B cell (primary cell): ENCODE results near the gene UQCC3. TPM values are rescaled to one million over a fixed set of nuclear protein-coding genes. Genes with fewer than 3 reads are reported as not detected.

Experiments used
- ATAC-seq: fragments of 200-7000 bp; cut with Tn5 transposase; one replicate; pipeline ENCODE4 v1.10.0; 2021; ENCODE audit warnings: low read depth, mild to moderate bottlenecking, moderate number of reproducible peaks, moderate library complexity
- CTCF ChIA-PET: fragments of 350-600 bp; sonication (Branson Sonifier 250); formaldehyde crosslinking; loops from one replicate; lab custom pipeline; 2021; ENCODE audit warnings: antibody characterized with exemption, inconsistent platforms; lab: Charles Lee
- POLR2A ChIA-PET: fragments of 350-600 bp; sonication (Branson Sonifier 250); formaldehyde crosslinking; loops from one replicate; lab custom pipeline; 2021; ENCODE audit warnings: antibody characterized with exemption; lab: Charles Lee
- DNase-seq: peaks from one replicate; pipeline ENCODE4 v3.0.0; 2013
- H2AFZ ChIP-seq: 2 replicates; pipeline ENCODE4 v1.6.1; 2012; ENCODE audit warnings: mild to moderate bottlenecking, low read depth, low read length; ENCODE audit not compliant: insufficient read depth, poor library complexity, severe bottlenecking
- H3K27ac ChIP-seq, 2 donors: 1 replicate in 1 of 2; 2 replicates in 1 of 2; pipeline ENCODE4 v1.5.1; 2012 to 2013; ENCODE audit warnings: low read length in 2 of 2, mild to moderate bottlenecking in 2 of 2, moderate library complexity in 1 of 2
- H3K27me3 ChIP-seq, 4 experiments: fragments of 200-600 bp in 1 of 4; sonication (generic) in 1 of 4; replicated peaks in 1 of 4; 1 replicate in 2 of 4; 2 replicates in 2 of 4; pipeline versions ENCODE4 v1.6.1 to v1.7.0; 2013 to 2016; ENCODE audit warnings: low read length in 3 of 4, mild to moderate bottlenecking in 2 of 4, mixed read lengths in 1 of 4, moderate library complexity in 1 of 4; ENCODE audit not compliant: insufficient read depth in 4 of 4, control insufficient read depth in 3 of 4; ENCODE audit errors: control extremely low read depth in 1 of 4
- H3K36me3 ChIP-seq, 2 experiments: replicated peaks in 1 of 2; 1 replicate in 1 of 2; 2 replicates in 1 of 2; pipeline versions ENCODE4 v1.6.1 to v1.7.1; 2013; ENCODE audit warnings: low read length in 1 of 2; ENCODE audit not compliant: insufficient read depth in 2 of 2, control insufficient read depth in 1 of 2; ENCODE audit errors: control extremely low read depth in 1 of 2, extremely low read depth in 1 of 2
- H3K4me1 ChIP-seq, 2 donors: fragments of 200-600 bp in 1 of 2; sonication (generic) in 1 of 2; 1 replicate in 1 of 2; 2 replicates in 1 of 2; pipeline versions ENCODE4 v1.5.1 to v1.6.1; 2013 to 2017; ENCODE audit warnings: low read length in 2 of 2; ENCODE audit not compliant: control insufficient read depth in 2 of 2, insufficient read depth in 2 of 2
- H3K4me2 ChIP-seq: replicated peaks from 2 replicates; pipeline ENCODE3; 2012; ENCODE audit warnings: mild to moderate bottlenecking, low read depth, low read length; ENCODE audit not compliant: poor library complexity, severe bottlenecking
- H3K4me3 ChIP-seq, 5 experiments: fragments of 200-600 bp in 1 of 5; sonication (generic) in 1 of 5; 1 replicate in 3 of 5; 2 replicates in 2 of 5; pipeline versions ENCODE4 v1.5.1 to v1.7.0; 2011 to 2016; ENCODE audit warnings: low read length in 4 of 5, mild to moderate bottlenecking in 4 of 5, low read depth in 2 of 5, control low read depth in 1 of 5, moderate library complexity in 1 of 5; ENCODE audit not compliant: insufficient read depth in 1 of 5; ENCODE audit errors: control extremely low read depth in 1 of 5, extremely low read depth in 1 of 5
- H3K79me2 ChIP-seq: fragments of 200-600 bp; sonication (generic); one replicate; pipeline ENCODE4 v1.6.0; 2016; ENCODE audit warnings: low read length; ENCODE audit not compliant: control insufficient read depth, insufficient read depth
- H3K9ac ChIP-seq: fragments of 200-600 bp; sonication (generic); 2 replicates; pipeline ENCODE4 v1.6.1; 2017; ENCODE audit warnings: mild to moderate bottlenecking, low read length, moderate library complexity
- H3K9me3 ChIP-seq, 3 donors: one replicate each; pipeline versions ENCODE4 v1.6.1 to v1.7.1; 2013; ENCODE audit warnings: low read length in 2 of 3; ENCODE audit not compliant: control insufficient read depth in 2 of 3, insufficient read depth in 1 of 3; ENCODE audit errors: control extremely low read depth in 1 of 3
- H4K20me1 ChIP-seq: 2 replicates; pipeline ENCODE4 v1.6.0; 2012; ENCODE audit warnings: mild to moderate bottlenecking, low read length; ENCODE audit not compliant: insufficient read depth, control insufficient read depth, poor library complexity, severe bottlenecking
- H3K27ac Mint-ChIP-seq: one replicate; pipeline ENCODE4 v1.8.0; 2021; ENCODE audit warnings: mixed read lengths
- H3K27me3 Mint-ChIP-seq: one replicate; pipeline ENCODE4 v1.8.0; 2021; ENCODE audit warnings: mixed read lengths
- H3K4me1 Mint-ChIP-seq: one replicate; pipeline ENCODE4 v1.8.0; 2021; ENCODE audit warnings: mixed read lengths
- H3K4me3 Mint-ChIP-seq: one replicate; pipeline ENCODE4 v1.8.0; 2021; ENCODE audit warnings: mixed read lengths
- H3K9me3 Mint-ChIP-seq: one replicate; pipeline ENCODE4 v1.8.0; 2022; ENCODE audit warnings: mixed read lengths; ENCODE audit not compliant: insufficient read depth
- EZH2 ChIP-seq: IDR thresholded peaks from 2 replicates; pipeline ENCODE4 v1.6.1; 2012; ENCODE audit warnings: borderline replicate concordance, low read depth, mild to moderate bottlenecking, moderate library complexity, low read length; ENCODE audit not compliant: insufficient read depth, poor library complexity, severe bottlenecking
- WGBS: methylation state at CpG from one replicate; pipeline ENCODE4 v1.1.5; 2013; ENCODE audit warnings: missing lambda C conversion rate; ENCODE audit not compliant: insufficient coverage; 5-methylcytosine and 5-hydroxymethylcytosine counted together
- intact Hi-C: fragments of 100-400 bp; cut with micrococcal nuclease; formaldehyde crosslinking; loops from one replicate; pipeline ENCODE4 v1.10.0; 2022
- polyA plus RNA-seq: library from polyadenylated mRNA; depleted of rRNA; stranded (reverse); fragments of >200 nt; gene quantifications from 2 replicates; pipeline ENCODE4 v1.2.3, GENCODE V29; 2012
- total RNA-seq, 2 donors: library from RNA; stranded (reverse); fragments of 120-200 nt in 1 of 2; gene quantifications; 1 replicate in 1 of 2; 2 replicates in 1 of 2; pipeline versions ENCODE4 v1.2.3 to v1.2.4, GENCODE V29; 2013 to 2022
- TF ChIP-seq, protein P1 (sequence below): fragments of 200-600 bp; IDR thresholded peaks from one replicate; pipeline ENCODE4 v1.8.0; 2022; ENCODE audit warnings: antibody characterized with exemption, mild to moderate bottlenecking

Gene UQCC3
- total and polyA plus RNA-seq, 2 donors (not counting 1 experiment from before 2014, with no cell fraction given): 5.6 to 6.5 TPM

DNA sequence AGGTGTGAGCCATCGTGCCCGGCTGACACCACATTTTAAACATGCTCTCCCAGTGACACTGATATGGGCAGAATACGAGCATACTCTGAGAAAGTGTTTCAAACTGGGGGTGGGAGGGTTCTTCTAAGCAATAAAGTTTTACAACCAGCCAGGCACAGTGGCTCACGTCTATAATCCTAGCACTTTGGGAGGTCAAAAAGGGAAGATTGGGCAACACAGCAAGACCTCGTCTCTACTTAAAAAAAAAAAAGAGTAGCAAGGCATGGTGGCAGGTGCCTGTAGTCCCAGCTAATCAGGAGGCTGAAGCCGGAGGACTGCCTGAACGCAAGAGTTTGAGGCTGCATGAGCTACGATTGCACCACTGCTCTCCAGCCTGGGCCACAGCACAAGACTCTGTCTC, 27.3 kb upstream of the UQCC3 start:
- CTCF ChIA-PET: interaction anchor here (1.1 to 1.7 kb wide), 2 partner anchors 50 to 220 kb away, joined by 3 read pairs; no protein-coding TSS in a partner anchor
- no peak overlapping the region for H3K27ac ChIP-seq
- DNase-seq (no peak), ATAC-seq (no peak)
- no peak overlapping the region for H3K4me3 ChIP-seq
- H2AFZ ChIP-seq: no peak overlapping the region
- peaks cover 22% of the 10 kb centered on the region for H4K20me1 ChIP-seq
- H3K27me3 ChIP-seq: no peaks in the 10 kb centered on the region
- POLR2A ChIA-PET: interaction anchor here (0.5 to 4.7 kb wide), 2 partner anchors 20 to 26 kb away, joined by 3 to 32 read pairs; partner anchors contain the start of genes C11orf98 and CSKMT
- WGBS: 100% methylated on average over 6 of the region's 8 CpGs
- no peak overlapping the region for H3K9ac ChIP-seq
- no peak for TF ChIP-seq EZH2
- TF ChIP-seq, protein P1, sequence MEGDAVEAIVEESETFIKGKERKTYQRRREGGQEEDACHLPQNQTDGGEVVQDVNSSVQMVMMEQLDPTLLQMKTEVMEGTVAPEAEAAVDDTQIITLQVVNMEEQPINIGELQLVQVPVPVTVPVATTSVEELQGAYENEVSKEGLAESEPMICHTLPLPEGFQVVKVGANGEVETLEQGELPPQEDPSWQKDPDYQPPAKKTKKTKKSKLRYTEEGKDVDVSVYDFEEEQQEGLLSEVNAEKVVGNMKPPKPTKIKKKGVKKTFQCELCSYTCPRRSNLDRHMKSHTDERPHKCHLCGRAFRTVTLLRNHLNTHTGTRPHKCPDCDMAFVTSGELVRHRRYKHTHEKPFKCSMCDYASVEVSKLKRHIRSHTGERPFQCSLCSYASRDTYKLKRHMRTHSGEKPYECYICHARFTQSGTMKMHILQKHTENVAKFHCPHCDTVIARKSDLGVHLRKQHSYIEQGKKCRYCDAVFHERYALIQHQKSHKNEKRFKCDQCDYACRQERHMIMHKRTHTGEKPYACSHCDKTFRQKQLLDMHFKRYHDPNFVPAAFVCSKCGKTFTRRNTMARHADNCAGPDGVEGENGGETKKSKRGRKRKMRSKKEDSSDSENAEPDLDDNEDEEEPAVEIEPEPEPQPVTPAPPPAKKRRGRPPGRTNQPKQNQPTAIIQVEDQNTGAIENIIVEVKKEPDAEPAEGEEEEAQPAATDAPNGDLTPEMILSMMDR: no peak
- H3K4me1 Mint-ChIP-seq: peaks cover 31% of the 10 kb centered on the region
- H3K4me2 ChIP-seq: no peak overlapping the region
- peak overlapping the region; percentile 26 for H3K4me3 Mint-ChIP-seq
- H3K79me2 ChIP-seq: peaks cover 88% of the 10 kb centered on the region
- no peaks in the 10 kb centered on the region for H3K27me3 Mint-ChIP-seq
- no peaks in the 10 kb centered on the region for H3K9me3 Mint-ChIP-seq
- H3K9me3 ChIP-seq: no peaks in the 10 kb centered on the region
- peaks cover 14 to 21% of the 10 kb centered on the region in 2 donors for H3K4me1 ChIP-seq
- no peak overlapping the region for H3K27ac Mint-ChIP-seq
- intact Hi-C loops: no loop called here
- peaks cover 2 to 38% of the 10 kb centered on the region in 2 experiments for H3K36me3 ChIP-seq

DNA sequence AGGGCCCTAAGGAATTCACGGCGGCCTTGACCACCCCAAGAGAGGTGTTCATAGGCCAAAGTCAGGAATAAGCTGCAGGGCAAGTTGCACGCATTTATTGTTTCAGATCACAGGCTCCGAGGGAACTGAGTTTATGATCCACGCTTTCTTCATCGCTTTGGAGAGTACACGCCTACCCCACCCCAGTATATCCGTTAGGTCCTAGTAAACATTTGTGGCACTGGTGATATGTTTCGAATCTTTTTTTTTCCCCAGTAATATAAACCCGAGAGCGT, 25.9 kb upstream of the UQCC3 start:
- no peak for DNase-seq

More for the DNA sequence above, 25.9 kb upstream of the UQCC3 start:
- Mint-ChIP-seq H3K4me1 (peaks cover 28% of the 10 kb centered on the region), H3K9me3 (no peaks in the 10 kb centered on the region), H3K27ac (peak overlapping the region; percentile 95), H3K4me3 (peak overlapping the region; percentile 97), H3K27me3 (no peaks in the 10 kb centered on the region)
- no peak for TF ChIP-seq EZH2
- TF ChIP-seq, protein P1: no peak
- H3K27me3 ChIP-seq: no peaks in the 10 kb centered on the region
- peaks cover 14 to 21% of the 10 kb centered on the region in 2 donors for H3K4me1 ChIP-seq
- H3K4me3 ChIP-seq: peak overlapping the region in 4 of 5 experiments; percentile 68 to 98 (median 94)
- intact Hi-C loops: no loop called here
- peaks cover 0 to 40% of the 10 kb centered on the region in 2 experiments for H3K36me3 ChIP-seq
- H3K4me2 ChIP-seq: peak overlapping the region; percentile 84
- peaks cover 18% of the 10 kb centered on the region for H4K20me1 ChIP-seq
- peak overlapping the region; percentile 75 to 89 for H3K27ac ChIP-seq
- ChIA-PET CTCF (interaction anchor here (0.8 to 1.6 kb wide), 4 partner anchors 22 to 54 kb away, joined by 3 to 5 read pairs (median 4); partner anchors contain the start of genes MTA2 and TUT1), POLR2A (interaction anchor here (0.5 to 4.7 kb wide), 4 partner anchors 19 to 54 kb away, joined by 4 to 32 read pairs (median 14); partner anchors contain the start of genes C11orf98, CSKMT, LBHD1 and TUT1)
- no peaks in the 10 kb centered on the region for H3K9me3 ChIP-seq
- peak overlapping the region; percentile 76 for H2AFZ ChIP-seq
- H3K9ac ChIP-seq: peak overlapping the region; percentile 90
- peaks cover 78% of the 10 kb centered on the region for H3K79me2 ChIP-seq
- 35% methylated on average over 5 of the region's 11 CpGs for WGBS
- no peak for ATAC-seq
